OCI-LY1 (cell line): ENCODE results near the gene TTC24.
A peak's percentile ranks its signal among the peaks of the same experiment; 100 is the strongest.
"Not testable (repeated sequence)": the region's sequence is repeated elsewhere in the genome, so short reads cannot be mapped to it uniquely, and the experiment has no call there.

ENCODE experiments used
- H2AFZ ChIP-seq: fragments of 200-600 bp; sonication (generic), shearing (Covaris generic); 2 replicates; pipeline ENCODE4 v1.6.0; 2014; ENCODE audit warnings: antibody characterized with exemption, mild to moderate bottlenecking, low read length
- H3F3A ChIP-seq: fragments of 200-600 bp; sonication (generic), shearing (Covaris generic); 2 replicates; pipeline ENCODE4 v1.6.0; 2014; ENCODE audit warnings: mild to moderate bottlenecking, antibody characterized with exemption, low read length, moderate library complexity; ENCODE audit not compliant: insufficient read depth
- H3K27ac ChIP-seq: fragments of 200-600 bp; sonication (generic); 2 replicates; pipeline ENCODE4 v1.5.1; 2014; ENCODE audit warnings: low read length, mixed run types, mild to moderate bottlenecking, low read depth; ENCODE audit not compliant: poor library complexity, severe bottlenecking
- H3K27me3 ChIP-seq: fragments of 200-600 bp; sonication (generic); 2 replicates; pipeline ENCODE4 v1.6.0; 2014; ENCODE audit warnings: antibody characterized with exemption, mild to moderate bottlenecking, low read length, moderate library complexity; ENCODE audit not compliant: insufficient read depth
- H3K36me3 ChIP-seq: fragments of 200-600 bp; sonication (generic); 2 replicates; pipeline ENCODE4 v1.6.1; 2014; ENCODE audit warnings: mild to moderate bottlenecking, antibody characterized with exemption, low read length, moderate library complexity, mixed read lengths; ENCODE audit not compliant: insufficient read depth
- H3K4me1 ChIP-seq: fragments of 200-600 bp; sonication (generic); 2 replicates; pipeline ENCODE4 v1.5.1; 2014; ENCODE audit warnings: mild to moderate bottlenecking, low read length, moderate library complexity; ENCODE audit not compliant: insufficient read depth, severe bottlenecking
- H3K4me2 ChIP-seq: fragments of 200-600 bp; sonication (generic), shearing (Covaris generic); 2 replicates; pipeline ENCODE4 v1.6.1; 2014; ENCODE audit warnings: low read length
- H3K4me3 ChIP-seq: fragments of 200-600 bp; sonication (generic); 2 replicates; pipeline ENCODE4 v1.5.1; 2014; ENCODE audit warnings: low read length, low read depth, mild to moderate bottlenecking, mixed read lengths; ENCODE audit not compliant: poor library complexity, severe bottlenecking
- H3K79me2 ChIP-seq: fragments of 200-600 bp; shearing (Covaris generic); 2 replicates; pipeline ENCODE4 v1.6.1; 2016; ENCODE audit warnings: mixed run types, low read length, mixed read lengths; ENCODE audit not compliant: insufficient read depth
- H3K9ac ChIP-seq: fragments of 200-600 bp; sonication (generic), shearing (Covaris generic); 2 replicates; pipeline ENCODE4 v1.6.1; 2014; ENCODE audit warnings: mild to moderate bottlenecking, low read length, mixed read lengths
- H3K9me2 ChIP-seq: fragments of 200-600 bp; sonication (generic), shearing (Covaris generic); 2 replicates; pipeline ENCODE4 v1.6.1; 2014; ENCODE audit warnings: low read depth, mild to moderate bottlenecking, low read length, mixed read lengths
- H3K9me3 ChIP-seq: fragments of 200-600 bp; shearing (Covaris generic); 2 replicates; pipeline ENCODE4 v1.6.1; 2014; ENCODE audit warnings: low read length, mixed read lengths
- H4K20me1 ChIP-seq: fragments of 200-600 bp; sonication (generic), shearing (Covaris generic); 2 replicates; pipeline ENCODE4 v1.6.0; 2016; ENCODE audit warnings: mild to moderate bottlenecking, low read length; ENCODE audit not compliant: insufficient read depth
- EZH2 ChIP-seq: fragments of 200-600 bp; sonication (generic), shearing (Covaris generic); IDR thresholded peaks from 2 replicates; pipeline ENCODE4 v1.8.0; 2017; ENCODE audit warnings: borderline replicate concordance, mixed run types, mild to moderate bottlenecking, antibody characterized with exemption, low read length, moderate library complexity, mixed read lengths
- TF ChIP-seq, protein P1 (sequence below): fragments of 200-600 bp; sonication (generic), shearing (Covaris generic); IDR thresholded peaks from 2 replicates; pipeline ENCODE4 v1.5.1; 2017; ENCODE audit warnings: mild to moderate bottlenecking, antibody characterized with exemption, low read length, moderate library complexity, mixed read lengths

Gene TTC24

DNA sequence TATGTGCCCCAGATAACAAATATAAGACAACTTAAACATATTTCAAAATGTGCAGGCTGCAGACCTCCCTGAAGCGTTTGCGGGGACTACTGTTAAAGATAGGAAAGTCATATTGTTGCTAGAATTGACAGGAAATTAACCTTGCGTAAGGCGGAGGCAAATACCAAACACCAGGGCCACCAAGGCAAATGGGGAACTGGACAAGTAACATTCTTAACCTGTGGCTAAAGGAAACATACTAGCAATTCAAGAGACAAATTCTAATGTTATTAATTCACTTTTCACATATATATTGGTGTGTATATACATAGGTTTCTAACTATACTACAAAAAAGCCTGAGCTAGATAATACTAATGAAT lies 46.5 kb downstream of the TTC24 start:
- Histone ChIP-seq H3K79me2 (no peaks in the 10 kb centered on the region), H3K9me3 (no peaks in the 10 kb centered on the region), H3K9me2 (no peaks in the 10 kb centered on the region), H3K4me3 (no peak overlapping the region), H3K27ac (no peak overlapping the region), H4K20me1 (no peaks in the 10 kb centered on the region), H3K27me3 (no peaks in the 10 kb centered on the region), H3K4me1 (no peaks in the 10 kb centered on the region), H3K36me3 (no peaks in the 10 kb centered on the region), H3K9ac (no peak overlapping the region), H3F3A (no peaks in the 10 kb centered on the region), H2AFZ (no peak overlapping the region), H3K4me2 (no peak overlapping the region)
- TF ChIP-seq, protein P1, sequence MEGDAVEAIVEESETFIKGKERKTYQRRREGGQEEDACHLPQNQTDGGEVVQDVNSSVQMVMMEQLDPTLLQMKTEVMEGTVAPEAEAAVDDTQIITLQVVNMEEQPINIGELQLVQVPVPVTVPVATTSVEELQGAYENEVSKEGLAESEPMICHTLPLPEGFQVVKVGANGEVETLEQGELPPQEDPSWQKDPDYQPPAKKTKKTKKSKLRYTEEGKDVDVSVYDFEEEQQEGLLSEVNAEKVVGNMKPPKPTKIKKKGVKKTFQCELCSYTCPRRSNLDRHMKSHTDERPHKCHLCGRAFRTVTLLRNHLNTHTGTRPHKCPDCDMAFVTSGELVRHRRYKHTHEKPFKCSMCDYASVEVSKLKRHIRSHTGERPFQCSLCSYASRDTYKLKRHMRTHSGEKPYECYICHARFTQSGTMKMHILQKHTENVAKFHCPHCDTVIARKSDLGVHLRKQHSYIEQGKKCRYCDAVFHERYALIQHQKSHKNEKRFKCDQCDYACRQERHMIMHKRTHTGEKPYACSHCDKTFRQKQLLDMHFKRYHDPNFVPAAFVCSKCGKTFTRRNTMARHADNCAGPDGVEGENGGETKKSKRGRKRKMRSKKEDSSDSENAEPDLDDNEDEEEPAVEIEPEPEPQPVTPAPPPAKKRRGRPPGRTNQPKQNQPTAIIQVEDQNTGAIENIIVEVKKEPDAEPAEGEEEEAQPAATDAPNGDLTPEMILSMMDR, result no peak
- TF ChIP-seq EZH2, result no peak

- no peaks in the 10 kb centered on the region for H3F3A ChIP-seq
- no peak overlapping the region for H3K9ac ChIP-seq
- no peaks in the 10 kb centered on the region for H4K20me1 ChIP-seq
- no peaks in the 10 kb centered on the region for H3K9me3 ChIP-seq
- TF ChIP-seq EZH2, result no peak
- TF ChIP-seq, protein P1, result peak; percentile 83
- H3K4me2 ChIP-seq, result no peak overlapping the region
- H3K27me3 ChIP-seq, result no peaks in the 10 kb centered on the region
- no peaks in the 10 kb centered on the region for H3K4me1 ChIP-seq
- H3K9me2 ChIP-seq, result no peaks in the 10 kb centered on the region
- H3K27ac ChIP-seq, result no peak overlapping the region
- no peak overlapping the region for H2AFZ ChIP-seq
- H3K4me3 ChIP-seq, result no peak overlapping the region
- no peaks in the 10 kb centered on the region for H3K36me3 ChIP-seq
- no peaks in the 10 kb centered on the region for H3K79me2 ChIP-seq
Observed at GRCh38 chr1:156627313-156627880, 47.9 kb downstream of the TTC24 start.

- Histone ChIP-seq H3K4me3 (no peak overlapping the region), H3K4me2 (no peak overlapping the region), H3K36me3 (no peaks in the 10 kb centered on the region), H3K27ac (no peak overlapping the region), H3K9me3 (no peaks in the 10 kb centered on the region), H3K79me2 (no peaks in the 10 kb centered on the region), H4K20me1 (no peaks in the 10 kb centered on the region), H3K9ac (no peak overlapping the region), H3K4me1 (no peaks in the 10 kb centered on the region), H2AFZ (no peak overlapping the region), H3K27me3 (0 out of 2 replicates have a peak, but pooled peaks cover 4% of the 10 kb centered on the region), H3F3A (no peaks in the 10 kb centered on the region), H3K9me2 (no peaks in the 10 kb centered on the region)
- no peak for TF ChIP-seq EZH2
- TF ChIP-seq, protein P1, result no peak
Observed at GRCh38 chr1:156629823-156630449, 50.4 kb downstream of the TTC24 start.

DNA sequence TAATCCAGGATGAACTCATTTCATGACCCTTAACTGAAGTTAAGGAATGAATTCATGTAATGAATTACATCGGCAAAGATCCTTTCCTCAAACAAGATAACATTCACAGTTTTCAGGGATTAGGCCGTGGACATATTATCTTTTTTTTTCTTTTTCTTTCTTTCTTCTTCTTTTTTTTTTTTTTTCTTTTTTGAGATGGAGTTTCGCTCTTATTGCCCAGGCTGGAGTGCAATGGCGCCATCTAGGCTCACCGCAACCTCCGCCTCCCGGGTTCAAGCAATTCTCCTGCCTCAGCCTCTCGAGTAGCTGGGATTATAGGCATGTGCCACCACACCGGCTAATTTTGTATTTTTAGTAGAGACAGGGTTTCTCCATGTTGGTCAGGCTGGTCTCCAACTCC lies 51.6 kb downstream of the TTC24 start:
- H3K36me3 ChIP-seq, H3K79me2 ChIP-seq, H3K9ac ChIP-seq, H3K4me1 ChIP-seq, H3K9me2 ChIP-seq, H3K27me3 ChIP-seq, H3K4me3 ChIP-seq, H3K4me2 ChIP-seq, H3F3A ChIP-seq, H2AFZ ChIP-seq, H4K20me1 ChIP-seq, H3K9me3 ChIP-seq, H3K27ac ChIP-seq: not testable (repeated sequence)
